Measurements from ENCODE around the gene SLC9A6.
"Not testable (repeated sequence)": the region's sequence is repeated elsewhere in the genome, so short reads cannot be mapped to it uniquely, and the experiment has no call there.

Gene SLC9A6

DNA sequence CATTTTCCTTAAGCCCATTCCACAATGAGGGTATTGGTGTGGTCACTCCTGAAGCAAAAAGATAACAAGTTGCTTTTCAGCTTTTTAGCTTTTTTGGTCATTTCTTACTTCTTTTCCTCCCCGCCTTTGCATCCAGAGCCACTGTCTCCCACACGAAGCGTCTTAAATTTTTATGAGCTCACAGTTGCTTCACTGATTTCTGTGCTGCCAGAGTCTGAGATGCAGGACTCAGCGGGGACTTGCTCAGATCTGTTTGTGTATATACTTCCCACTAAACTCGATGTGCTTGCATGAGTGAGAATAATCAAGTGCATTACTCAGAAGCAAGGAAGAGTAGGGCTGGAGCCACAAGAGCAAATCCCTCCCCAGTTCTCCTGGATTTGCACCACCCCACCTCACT is 81.9 kb downstream of the SLC9A6 start:
- DNase-seq (no peak), ATAC-seq (no peak)
- Mint-ChIP-seq H3K27me3 (no peaks in the 10 kb centered on the region), H3K4me3 (no peak overlapping the region), H3K4me1 (peaks cover 26% of the 10 kb centered on the region), H3K27ac (no peak overlapping the region), H3K9me3 (no peaks in the 10 kb centered on the region)

DNA sequence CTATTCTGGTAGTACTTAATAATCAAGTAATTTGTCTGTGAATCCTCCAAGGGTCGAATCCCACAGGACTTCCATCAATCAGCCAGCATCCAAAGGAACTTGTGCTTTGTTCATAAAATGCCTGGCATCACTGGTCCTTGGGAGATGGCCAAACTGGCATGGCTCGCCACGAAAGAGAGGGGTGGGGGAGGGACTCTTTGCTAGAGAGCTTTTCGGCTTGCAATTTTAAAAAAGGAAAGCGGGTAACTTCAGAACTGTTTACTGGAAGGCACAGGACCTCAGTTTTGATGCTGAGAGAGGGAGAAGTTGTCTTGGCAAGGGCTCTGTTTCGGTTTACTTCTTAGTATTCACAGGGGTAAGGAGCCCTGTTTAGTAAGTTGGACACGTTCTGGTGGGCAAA is 82.7 kb downstream of the SLC9A6 start:
- H3K27me3 Mint-ChIP-seq: no peaks in the 10 kb centered on the region
- H3K27ac Mint-ChIP-seq: no peak overlapping the region
- no peak for DNase-seq
- no peak for ATAC-seq
- no peak overlapping the region for H3K4me3 Mint-ChIP-seq
- no peaks in the 10 kb centered on the region for H3K9me3 Mint-ChIP-seq
- peaks cover 26% of the 10 kb centered on the region for H3K4me1 Mint-ChIP-seq

DNA sequence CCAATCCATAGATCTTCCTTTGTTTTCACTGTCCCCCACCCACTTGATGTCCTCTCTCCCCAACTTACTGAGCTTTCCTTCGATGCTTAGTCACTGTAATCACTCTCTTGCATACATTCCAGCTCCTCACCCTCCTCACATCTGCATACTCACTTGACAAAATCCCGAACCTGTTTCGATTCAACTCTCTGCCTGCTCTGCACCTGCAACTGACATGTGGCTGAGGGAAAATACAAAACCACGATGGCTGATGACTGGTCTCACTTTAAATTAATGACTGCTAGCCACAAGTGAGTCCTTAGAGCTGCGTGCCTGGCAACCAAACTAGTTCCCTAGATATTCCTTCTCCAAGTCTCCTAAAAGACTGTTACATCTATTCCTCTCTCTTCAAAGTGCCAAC is 91.7 kb downstream of the SLC9A6 start:
- no peak for DNase-seq
- H3K4me3 Mint-ChIP-seq: no peak overlapping the region
- no peak for ATAC-seq
- no peaks in the 10 kb centered on the region for H3K27me3 Mint-ChIP-seq
- peak overlapping the region in 1 of 2 donors; percentile 11 for H3K27ac Mint-ChIP-seq
- peaks cover 7% of the 10 kb centered on the region for H3K4me1 Mint-ChIP-seq
- H3K9me3 Mint-ChIP-seq: no peaks in the 10 kb centered on the region

DNA sequence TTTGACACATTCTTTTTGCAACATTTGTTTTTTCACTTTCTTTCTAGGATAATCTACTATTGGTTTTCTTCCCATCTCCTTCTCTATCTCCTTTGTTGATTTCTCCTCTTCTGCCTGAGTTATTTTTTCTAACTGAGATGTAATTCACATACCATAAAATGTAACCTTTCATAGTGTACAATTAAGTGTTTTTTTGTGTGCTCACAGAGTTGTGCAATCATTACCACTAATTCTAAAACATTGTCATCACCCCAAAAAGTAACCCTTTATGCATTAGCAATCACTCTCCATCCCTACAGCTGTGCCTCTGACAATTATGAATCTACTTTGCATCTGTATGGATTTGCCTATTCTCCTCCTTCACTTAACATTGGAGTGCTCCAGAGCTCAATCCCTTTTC is 95.5 kb downstream of the SLC9A6 start:
- Mint-ChIP-seq H3K4me1 (peaks cover 7% of the 10 kb centered on the region), H3K27me3 (no peaks in the 10 kb centered on the region), H3K4me3 (no peak overlapping the region), H3K9me3 (no peaks in the 10 kb centered on the region), H3K27ac (no peak overlapping the region)
- ATAC-seq: no peak
- DNase-seq: no peak

DNA sequence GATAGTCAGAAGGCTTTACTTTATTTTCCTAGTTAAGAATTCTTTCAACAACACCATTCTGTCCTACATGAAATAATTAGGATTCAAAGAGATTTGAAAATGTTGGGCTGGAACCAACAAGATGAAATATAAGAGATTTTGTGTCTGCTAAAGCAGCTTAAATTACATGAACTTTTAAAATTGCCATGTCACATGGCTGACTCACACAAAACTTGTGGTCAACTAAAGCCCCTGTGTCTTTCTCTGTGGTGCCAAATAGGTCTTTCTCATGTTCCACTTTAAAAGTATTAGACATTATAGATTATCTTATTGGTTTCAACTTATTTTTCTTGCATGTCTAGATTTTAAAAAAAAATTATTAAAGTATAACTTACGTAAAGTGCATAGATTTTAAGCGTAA is 101.3 kb downstream of the SLC9A6 start:
- no peak overlapping the region for H3K27ac Mint-ChIP-seq
- DNase-seq (no peak), ATAC-seq (no peak)
- H3K4me1 Mint-ChIP-seq: no peaks in the 10 kb centered on the region
- no peaks in the 10 kb centered on the region for H3K9me3 Mint-ChIP-seq
- no peaks in the 10 kb centered on the region for H3K27me3 Mint-ChIP-seq
- no peak overlapping the region for H3K4me3 Mint-ChIP-seq

DNA sequence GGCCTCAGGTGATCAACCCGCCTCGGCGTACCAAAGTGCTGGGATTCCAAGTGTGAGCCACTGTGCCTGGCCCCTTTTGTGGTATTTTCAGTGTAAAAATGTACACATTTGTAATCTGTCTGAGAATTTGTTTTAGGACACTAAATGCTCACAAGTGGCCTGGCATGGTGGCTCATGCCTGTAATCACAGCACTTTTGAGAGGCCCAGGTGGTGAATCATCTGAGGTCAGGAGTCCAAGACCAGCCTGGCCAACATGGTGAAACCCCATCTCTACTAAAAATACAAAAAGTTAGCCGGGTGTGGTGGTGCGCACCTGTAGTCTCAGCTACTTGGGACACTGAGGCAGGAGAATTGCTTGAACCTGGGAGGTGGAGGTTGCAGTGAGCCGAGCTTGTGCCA is 106.7 kb downstream of the SLC9A6 start:
- H3K27me3 Mint-ChIP-seq, H3K27ac Mint-ChIP-seq, H3K4me1 Mint-ChIP-seq, H3K9me3 Mint-ChIP-seq, ATAC-seq, H3K4me3 Mint-ChIP-seq, DNase-seq: not testable (repeated sequence)

DNA sequence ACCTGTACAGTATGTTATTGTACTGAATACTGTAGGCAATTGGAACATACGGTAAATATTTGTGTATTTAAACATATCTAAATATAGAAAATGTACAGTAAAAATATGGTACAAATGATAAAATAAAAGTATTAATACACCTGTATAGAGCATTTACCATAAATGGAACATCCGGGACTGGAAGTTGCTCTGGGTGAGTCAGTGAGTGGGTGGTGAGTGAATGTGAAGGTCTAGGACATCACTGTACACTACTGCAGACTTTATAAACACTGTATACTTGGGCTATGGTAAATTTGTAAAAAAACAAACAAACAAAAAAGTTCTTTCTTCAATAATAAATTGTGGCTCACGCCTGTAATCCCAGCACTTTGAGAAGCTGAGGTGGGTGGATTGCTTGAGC is 109.7 kb downstream of the SLC9A6 start:
- Mint-ChIP-seq H3K27me3 (no peaks in the 10 kb centered on the region), H3K27ac (no peak overlapping the region), H3K4me1 (no peaks in the 10 kb centered on the region), H3K9me3 (no peaks in the 10 kb centered on the region), H3K4me3 (no peak overlapping the region)
- ATAC-seq (no peak), DNase-seq (no peak)

Measured in stimulated activated naive CD8-positive, alpha-beta T cell treated with anti-CD3 and anti-CD28 coated beads, Interleukin-15, amount 100 ng/mL, for 72 hours (primary cell).